Measurements from ENCODE around the gene RTL1.

DNA sequence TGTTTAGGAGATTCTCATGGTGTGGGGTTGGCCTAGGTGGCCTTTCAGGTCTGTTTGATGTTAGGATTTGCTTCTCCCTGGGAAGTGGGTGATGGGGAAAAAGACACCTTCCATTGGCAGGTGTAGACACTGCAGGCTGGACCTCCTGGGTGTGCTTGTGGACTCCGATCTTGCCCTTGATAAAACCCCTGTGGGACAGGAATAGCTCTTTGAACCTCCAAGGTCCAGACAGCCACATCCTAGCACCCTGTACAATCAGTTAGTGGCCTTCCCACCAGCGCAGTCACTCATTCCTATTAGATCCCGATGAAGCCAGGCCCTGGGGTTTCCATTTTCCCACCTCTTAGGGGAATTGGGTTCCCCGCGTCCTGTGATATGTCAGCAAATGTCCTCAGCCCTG is 49.1 kb downstream of the RTL1 start:
- TF ChIP-seq POLR2A (IDR thresholded peaks at IDR 0.05; ENCODE audit: low read length) (no peak), GATA1 (IDR thresholded peaks at IDR 0.05; ENCODE audit: low read depth, low read length) (no peak)

Measured in erythroblast (primary cell).